NCI-H2081 (cell line): ENCODE results near the gene BMF.

Source experiments
- DNase-seq, 2 experiments: peaks; one replicate each; lab custom pipeline; 2025; lab: John Stamatoyannopoulos, UW

BMF gene

GRCh38 chr15:40048211-40048792 lies 60.4 kb downstream of the BMF start:
- DNase-seq, result no peak

- DNase-seq, result peak; percentile 68 to 81
Observed at GRCh38 chr15:40047415-40048210, 61.1 kb downstream of the BMF start.

GRCh38 chr15:40046721-40047414 lies 61.8 kb downstream of the BMF start:
- DNase-seq, result no peak

- no peak for DNase-seq
Observed at GRCh38 chr15:40045572-40046217, 63.0 kb downstream of the BMF start.

- peak; percentile 77 to 85 for DNase-seq
Observed at GRCh38 chr15:40044717-40045571, 63.7 kb downstream of the BMF start.

GRCh38 chr15:40043927-40044716 lies 64.6 kb downstream of the BMF start:
- no peak for DNase-seq

GRCh38 chr15:40042791-40043320 lies 65.8 kb downstream of the BMF start:
- no peak for DNase-seq

GRCh38 chr15:40040770-40041169 lies 67.9 kb downstream of the BMF start:
- DNase-seq, result no peak

- no peak for DNase-seq
Observed at GRCh38 chr15:40040293-40040635, 68.4 kb downstream of the BMF start.

- DNase-seq, result peak; percentile 90 to 96
Observed at GRCh38 chr15:40038638-40039543, 69.8 kb downstream of the BMF start, which contains the start of gene SRP14. TSS of gene SRP14 (minus strand) at chr15:40039181. CDS start at chr15:40039116, 65 bp downstream.

GRCh38 chr15:40038275-40038637 lies 70.4 kb downstream of the BMF start:
- peak in 1 of 2 experiments; percentile 27 for DNase-seq
